DND-41 (cell line): ENCODE measurements around the gene RIIAD1.

Experiments
- ATAC-seq: fragments of 200-7000 bp; cut with Tn5 transposase; 3 replicates; pipeline ENCODE4 v1.9.1; 2021; ENCODE audit warnings: low read depth; ENCODE audit not compliant: insufficient read depth
- DNase-seq: peaks from one replicate; pipeline ENCODE4 v3.0.0-alpha.2; 2020
- H2AFZ ChIP-seq: 2 replicates; pipeline ENCODE4 v1.6.0; 2012; ENCODE audit warnings: low read depth, low read length
- H3K27ac ChIP-seq: 2 replicates; pipeline ENCODE4 v1.5.1; 2012; ENCODE audit warnings: low read length, inconsistent platforms
- H3K27me3 ChIP-seq: fragments of 200-600 bp; sonication (generic); 2 replicates; pipeline ENCODE4 v1.6.0; 2012; ENCODE audit warnings: low read length, mild to moderate bottlenecking, inconsistent platforms; ENCODE audit not compliant: insufficient read depth, poor library complexity
- H3K36me3 ChIP-seq: 2 replicates; pipeline ENCODE4 v1.5.1; 2012; ENCODE audit warnings: low read length, inconsistent platforms; ENCODE audit not compliant: insufficient read depth
- H3K4me1 ChIP-seq: 2 replicates; pipeline ENCODE4 v1.5.1; 2012; ENCODE audit warnings: mild to moderate bottlenecking, low read length; ENCODE audit not compliant: insufficient read depth
- H3K4me2 ChIP-seq: 2 replicates; pipeline ENCODE4 v1.6.0; 2012; ENCODE audit warnings: mild to moderate bottlenecking, moderate library complexity, low read length, inconsistent platforms; ENCODE audit not compliant: insufficient read depth
- H3K4me3 ChIP-seq, 2 experiments: fragments of 200-600 bp in 1 of 2; shearing (Covaris generic) in 1 of 2; 2 replicates each; pipeline ENCODE4 v1.5.1; 2012 to 2016; ENCODE audit warnings: inconsistent platforms in 2 of 2, low read length in 2 of 2, mild to moderate bottlenecking in 2 of 2, low read depth in 1 of 2, moderate library complexity in 1 of 2
- H3K79me2 ChIP-seq: 2 replicates; pipeline ENCODE4 v1.6.0; 2012; ENCODE audit warnings: low read length, inconsistent platforms; ENCODE audit not compliant: insufficient read depth
- H3K9ac ChIP-seq: 2 replicates; pipeline ENCODE4 v1.6.0; 2012; ENCODE audit warnings: low read depth, mild to moderate bottlenecking, inconsistent platforms, low read length, moderate library complexity
- H3K9me3 ChIP-seq: 2 replicates; pipeline ENCODE4 v1.5.1; 2012; ENCODE audit warnings: low read length, moderate library complexity, mild to moderate bottlenecking, inconsistent platforms; ENCODE audit not compliant: insufficient read depth, severe bottlenecking
- H4K20me1 ChIP-seq: 2 replicates; pipeline ENCODE4 v1.6.0; 2012; ENCODE audit warnings: low read length; ENCODE audit not compliant: insufficient read depth
- CTCF ChIP-seq: IDR thresholded peaks from 2 replicates; pipeline ENCODE4 v1.5.1; 2012; ENCODE audit warnings: borderline replicate concordance, low read length, moderate library complexity, mild to moderate bottlenecking; ENCODE audit not compliant: poor library complexity, severe bottlenecking; ENCODE audit errors: extremely low read depth
- EZH2 ChIP-seq: IDR thresholded peaks from 3 replicates; pipeline ENCODE4 v1.6.1; 2012; ENCODE audit warnings: borderline replicate concordance, low read depth, mild to moderate bottlenecking, moderate library complexity, low read length, inconsistent platforms; ENCODE audit not compliant: severe bottlenecking

The RIIAD1 gene

GRCh38 chr1:151737026-151737425, 15.7 kb downstream of the RIIAD1 start:
- no peak overlapping the region for H2AFZ ChIP-seq
- no peaks in the 10 kb centered on the region for H3K4me1 ChIP-seq
- TF ChIP-seq CTCF: no peak
- TF ChIP-seq EZH2: no peak
- ATAC-seq (no peak), DNase-seq (no peak)
- H3K9ac ChIP-seq: no peak overlapping the region
- H3K4me2 ChIP-seq: no peak overlapping the region
- H3K27me3 ChIP-seq: no peaks in the 10 kb centered on the region
- peaks cover 12% of the 10 kb centered on the region for H3K9me3 ChIP-seq
- H3K79me2 ChIP-seq: no peaks in the 10 kb centered on the region
- no peak overlapping the region for H3K27ac ChIP-seq
- H3K36me3 ChIP-seq: no peaks in the 10 kb centered on the region
- H3K4me3 ChIP-seq: no peak overlapping the region
- no peaks in the 10 kb centered on the region for H4K20me1 ChIP-seq

- Histone ChIP-seq H3K4me3 (no peak overlapping the region), H3K4me1 (no peaks in the 10 kb centered on the region), H3K9me3 (peaks cover 12% of the 10 kb centered on the region), H3K27me3 (peaks cover 3% of the 10 kb centered on the region), H3K27ac (no peak overlapping the region), H2AFZ (no peak overlapping the region), H3K79me2 (no peaks in the 10 kb centered on the region), H3K9ac (no peak overlapping the region), H3K4me2 (no peak overlapping the region), H4K20me1 (no peaks in the 10 kb centered on the region), H3K36me3 (no peaks in the 10 kb centered on the region)
- TF ChIP-seq EZH2 (no peak), CTCF (no peak)
- DNase-seq (no peak), ATAC-seq (no peak)
Observed at GRCh38 chr1:151737479-151737878, 16.2 kb downstream of the RIIAD1 start.

DNA sequence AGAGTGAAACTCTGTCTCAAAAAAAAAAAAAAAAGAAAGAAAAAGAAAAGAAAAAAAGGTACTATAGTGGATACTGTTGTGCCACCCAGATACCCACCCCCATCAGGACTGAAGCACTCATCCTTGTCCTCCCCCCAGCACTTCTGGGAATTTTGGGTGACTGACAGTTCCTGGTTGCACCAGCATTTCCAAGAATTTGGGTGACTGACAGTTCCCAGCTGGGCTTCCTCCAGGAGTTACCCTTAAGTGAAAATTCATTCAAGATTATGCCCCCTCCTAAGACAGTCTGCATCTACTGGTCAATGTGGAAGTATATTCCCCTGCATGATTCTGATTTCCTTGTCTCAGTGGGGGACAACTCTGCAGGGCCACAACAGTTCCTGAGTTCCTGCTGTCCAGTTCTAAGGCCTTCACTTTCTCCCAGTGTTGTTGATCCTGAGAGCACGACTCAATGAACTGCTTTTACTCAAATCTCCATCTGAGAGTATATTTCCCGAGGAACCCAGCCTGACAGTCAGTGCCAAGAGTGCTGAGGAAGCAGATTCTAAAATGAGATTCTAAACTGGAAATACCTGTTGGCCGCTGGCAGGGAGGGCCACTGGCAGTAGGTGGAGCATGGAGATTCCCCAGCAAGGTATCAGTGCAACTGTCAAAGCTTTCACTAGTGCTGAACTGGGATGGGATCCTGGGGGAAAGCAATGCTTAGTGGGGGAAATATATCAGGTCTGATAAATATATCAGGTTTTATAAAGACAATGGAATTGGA, 18.5 kb downstream of the RIIAD1 start:
- no peaks in the 10 kb centered on the region for H3K36me3 ChIP-seq
- DNase-seq: no peak
- H3K79me2 ChIP-seq: no peaks in the 10 kb centered on the region
- peaks cover 12% of the 10 kb centered on the region for H3K9me3 ChIP-seq
- no peak overlapping the region for H3K4me3 ChIP-seq
- no peak overlapping the region for H3K9ac ChIP-seq
- no peaks in the 10 kb centered on the region for H4K20me1 ChIP-seq
- ATAC-seq: no peak
- H3K27ac ChIP-seq: no peak overlapping the region
- H3K27me3 ChIP-seq: peaks cover 8% of the 10 kb centered on the region
- H2AFZ ChIP-seq: no peak overlapping the region
- no peak overlapping the region for H3K4me2 ChIP-seq
- TF ChIP-seq EZH2: no peak
- TF ChIP-seq CTCF: no peak
- H3K4me1 ChIP-seq: no peaks in the 10 kb centered on the region
